Activated naive CD8-positive, alpha-beta T cell treated with anti-CD3 and anti-CD28 coated beads for 36 hours (primary cell): ENCODE measurements around the gene REPS2. TPM values are rescaled to one million over a fixed set of nuclear protein-coding genes. Genes with fewer than 3 reads are reported as not detected.

Source experiments
- DNase-seq: peaks from one replicate; pipeline ENCODE4 v3.0.0; 2021
- H3K27ac Mint-ChIP-seq: one replicate; pipeline ENCODE4 v1.8.0; 2022; ENCODE audit warnings: mild to moderate bottlenecking, moderate library complexity, mixed read lengths
- H3K27me3 Mint-ChIP-seq: one replicate; pipeline ENCODE4 v1.8.0; 2022; ENCODE audit warnings: mild to moderate bottlenecking, mixed read lengths
- H3K36me3 Mint-ChIP-seq: one replicate; pipeline ENCODE4 v1.8.0; 2021; ENCODE audit warnings: mild to moderate bottlenecking, mixed read lengths
- H3K4me1 Mint-ChIP-seq: one replicate; pipeline ENCODE4 v1.8.0; 2021; ENCODE audit warnings: mixed read lengths
- H3K4me3 Mint-ChIP-seq: one replicate; pipeline ENCODE4 v1.8.0; 2022; ENCODE audit warnings: mild to moderate bottlenecking, moderate library complexity, mixed read lengths
- H3K9me3 Mint-ChIP-seq: one replicate; pipeline ENCODE4 v1.8.0; 2022; ENCODE audit warnings: mixed read lengths
- total RNA-seq, 2 experiments: library from RNA; stranded (reverse); gene quantifications; one replicate each; pipeline ENCODE4 v1.2.3, GENCODE V29; 2021

REPS2 gene
- total RNA-seq, 2 experiments from 2014 or later = not detected

DNA sequence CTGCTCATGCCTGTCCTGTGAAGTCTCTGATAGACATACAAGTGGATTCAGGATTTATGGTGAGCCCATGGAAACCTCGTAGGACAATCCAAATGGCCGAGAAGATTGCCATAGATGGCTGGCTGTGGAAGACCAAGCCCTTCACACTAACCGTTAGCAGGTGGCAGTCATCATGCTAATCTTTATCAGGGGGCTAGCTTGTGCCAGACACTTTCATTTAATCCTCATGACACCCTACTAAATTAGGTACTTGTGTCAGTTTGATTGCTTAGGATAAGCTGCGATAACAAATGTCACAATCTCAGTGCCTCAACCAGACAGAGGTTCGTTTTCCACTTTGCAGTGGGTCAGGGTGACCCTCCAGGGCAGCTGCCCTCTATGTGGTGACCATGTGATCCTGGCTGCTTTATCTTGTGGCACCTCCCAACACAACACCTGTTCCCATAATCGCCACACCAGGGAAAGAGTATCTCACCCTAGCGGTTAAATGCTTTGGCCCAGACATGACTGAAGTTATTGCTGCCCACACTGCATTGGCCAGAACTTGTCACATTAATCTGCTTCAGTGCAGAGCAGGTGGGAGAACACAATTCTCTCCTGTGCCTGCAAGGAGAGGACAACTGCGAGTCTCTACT lies 60.8 kb downstream of the REPS2 start:
- no peaks in the 10 kb centered on the region for H3K9me3 Mint-ChIP-seq
- peak; percentile 2 for DNase-seq
- H3K27me3 Mint-ChIP-seq = no peaks in the 10 kb centered on the region
- H3K4me3 Mint-ChIP-seq = no peak overlapping the region
- H3K36me3 Mint-ChIP-seq = no peaks in the 10 kb centered on the region
- peaks cover 6% of the 10 kb centered on the region for H3K4me1 Mint-ChIP-seq
- no peak overlapping the region for H3K27ac Mint-ChIP-seq

DNA sequence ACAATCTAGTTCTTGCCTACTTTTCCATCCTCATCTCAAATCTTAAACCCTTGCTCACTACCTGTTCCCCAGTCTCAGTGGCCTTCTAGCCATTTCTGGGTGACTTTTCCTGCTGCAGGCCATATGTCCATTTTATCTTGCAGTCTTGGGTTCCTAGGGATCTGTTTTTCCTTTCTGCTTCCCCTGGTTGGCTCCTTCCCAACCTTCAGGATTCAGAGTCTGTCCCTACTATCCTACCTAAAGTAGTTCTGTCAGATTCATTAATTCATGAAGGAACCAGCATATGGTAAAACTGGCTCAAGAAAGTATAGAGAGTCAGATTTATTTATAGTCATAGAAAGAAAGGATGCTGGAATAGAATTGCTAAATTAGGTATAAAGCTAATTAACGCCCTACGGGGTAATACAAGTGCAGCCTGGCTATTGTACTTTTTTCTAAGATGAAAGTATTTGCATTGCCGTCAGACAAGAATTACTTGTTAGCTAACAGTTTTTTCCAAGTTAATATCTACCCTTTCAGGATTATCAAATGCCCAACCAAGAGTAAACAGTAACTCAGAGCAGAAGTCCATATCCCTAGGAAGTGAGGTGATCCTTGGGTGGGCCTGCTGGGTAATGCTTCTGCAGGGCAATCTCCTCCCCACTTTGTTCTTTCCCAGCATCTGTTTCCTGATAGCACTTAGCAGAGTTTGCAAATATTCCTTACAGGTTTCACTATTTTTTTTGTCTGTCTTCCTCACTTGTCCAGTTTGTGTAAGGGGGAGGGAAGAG lies 63.6 kb downstream of the REPS2 start:
- H3K4me1 Mint-ChIP-seq = no peaks in the 10 kb centered on the region
- no peaks in the 10 kb centered on the region for H3K9me3 Mint-ChIP-seq
- no peak for DNase-seq

DNA sequence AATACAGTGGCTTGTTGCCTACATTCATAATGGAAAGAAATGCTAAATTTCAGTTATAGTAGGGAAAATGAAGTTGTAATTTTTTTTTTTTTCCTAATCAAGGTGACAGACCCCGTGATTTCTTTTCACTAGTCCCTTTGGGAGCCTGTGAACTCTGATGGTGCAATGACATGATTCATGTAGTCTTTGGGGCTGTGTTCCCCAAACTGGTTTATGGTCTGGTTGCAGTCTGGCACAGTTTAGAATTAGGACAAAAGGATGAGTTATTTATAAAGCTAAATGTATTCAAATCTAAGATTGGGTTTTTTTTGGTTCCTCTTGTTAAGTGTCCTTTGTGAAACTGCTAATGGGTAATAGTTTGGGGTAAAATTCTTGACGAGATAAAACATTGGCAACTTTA lies 66.0 kb downstream of the REPS2 start:
- H3K36me3 Mint-ChIP-seq = no peaks in the 10 kb centered on the region
- no peaks in the 10 kb centered on the region for H3K9me3 Mint-ChIP-seq
- H3K4me3 Mint-ChIP-seq = no peak overlapping the region
- no peaks in the 10 kb centered on the region for H3K27me3 Mint-ChIP-seq
- no peak overlapping the region for H3K27ac Mint-ChIP-seq
- no peak for DNase-seq
- no peaks in the 10 kb centered on the region for H3K4me1 Mint-ChIP-seq

More for the DNA sequence above, 63.6 kb downstream of the REPS2 start:
- Mint-ChIP-seq H3K4me3 (no peak overlapping the region), H3K27me3 (no peaks in the 10 kb centered on the region), H3K36me3 (no peaks in the 10 kb centered on the region), H3K27ac (no peak overlapping the region)

DNA sequence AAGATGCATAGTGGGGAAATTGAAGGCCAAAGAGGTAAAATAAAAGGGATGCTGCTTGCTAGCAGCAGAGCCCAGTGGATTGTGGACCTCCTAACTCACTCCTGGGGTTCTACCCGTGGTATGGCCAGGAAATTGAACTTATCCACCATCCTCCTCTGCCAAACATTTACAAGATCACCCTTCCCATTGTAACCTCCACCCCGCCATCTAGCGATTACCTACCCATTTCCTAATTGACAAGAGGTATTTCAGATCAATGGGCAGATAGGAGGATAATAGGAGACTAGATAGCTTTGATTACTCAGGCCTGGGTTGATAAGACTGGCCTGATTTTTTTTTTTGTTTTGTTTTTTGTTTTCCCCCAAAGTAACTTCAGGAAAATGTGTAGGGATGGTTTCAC lies 67.8 kb downstream of the REPS2 start:
- H3K9me3 Mint-ChIP-seq = no peaks in the 10 kb centered on the region
- H3K4me3 Mint-ChIP-seq = no peak overlapping the region
- no peaks in the 10 kb centered on the region for H3K36me3 Mint-ChIP-seq

DNA sequence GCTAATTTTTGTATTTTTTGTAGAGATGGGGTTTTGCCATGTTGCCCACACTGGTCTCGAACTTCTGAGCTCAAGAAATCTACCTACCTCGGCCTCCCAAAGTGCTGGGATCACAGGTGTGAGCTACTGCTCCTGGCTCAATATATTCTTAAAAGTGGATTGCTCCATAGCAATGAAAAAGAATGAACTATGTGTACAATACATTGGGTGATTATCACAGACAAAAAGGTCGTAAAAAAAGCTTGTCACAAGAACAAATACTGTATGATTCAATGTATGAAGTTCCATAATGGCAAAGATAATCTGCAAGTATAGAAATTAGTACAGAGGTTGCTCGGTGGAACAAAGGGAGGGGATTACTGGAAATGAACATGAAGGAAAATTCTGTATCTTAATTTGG lies 70.7 kb downstream of the REPS2 start:
- H3K27ac Mint-ChIP-seq = no peak overlapping the region
- H3K36me3 Mint-ChIP-seq = no peaks in the 10 kb centered on the region
- no peaks in the 10 kb centered on the region for H3K4me1 Mint-ChIP-seq
- no peaks in the 10 kb centered on the region for H3K9me3 Mint-ChIP-seq
- no peak overlapping the region for H3K4me3 Mint-ChIP-seq
- no peak for DNase-seq
- no peaks in the 10 kb centered on the region for H3K27me3 Mint-ChIP-seq

More for the DNA sequence above, 67.8 kb downstream of the REPS2 start:
- H3K4me1 Mint-ChIP-seq = no peaks in the 10 kb centered on the region
- H3K27ac Mint-ChIP-seq = no peak overlapping the region
- DNase-seq = no peak
- no peaks in the 10 kb centered on the region for H3K27me3 Mint-ChIP-seq

DNA sequence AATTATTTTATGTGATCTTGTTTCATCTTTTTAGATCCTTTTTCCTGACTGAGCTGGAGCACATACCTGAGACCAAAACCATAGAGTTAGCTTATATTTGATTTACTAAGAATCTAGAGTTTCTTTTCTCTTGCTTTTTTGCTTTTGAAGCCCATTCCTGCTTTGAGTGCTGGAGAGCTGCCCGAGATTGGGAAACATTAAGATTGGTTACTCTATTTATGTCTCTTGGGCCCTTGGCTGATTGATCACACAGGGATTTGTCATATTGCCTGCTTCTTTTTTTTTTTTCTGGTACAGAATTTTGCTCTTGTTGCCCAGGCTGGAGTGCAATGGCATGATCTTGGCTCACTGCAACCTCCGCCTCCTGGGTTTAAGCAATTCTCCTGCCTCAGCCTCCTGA lies 73.9 kb downstream of the REPS2 start:
- no peaks in the 10 kb centered on the region for H3K4me1 Mint-ChIP-seq
- no peaks in the 10 kb centered on the region for H3K9me3 Mint-ChIP-seq

DNA sequence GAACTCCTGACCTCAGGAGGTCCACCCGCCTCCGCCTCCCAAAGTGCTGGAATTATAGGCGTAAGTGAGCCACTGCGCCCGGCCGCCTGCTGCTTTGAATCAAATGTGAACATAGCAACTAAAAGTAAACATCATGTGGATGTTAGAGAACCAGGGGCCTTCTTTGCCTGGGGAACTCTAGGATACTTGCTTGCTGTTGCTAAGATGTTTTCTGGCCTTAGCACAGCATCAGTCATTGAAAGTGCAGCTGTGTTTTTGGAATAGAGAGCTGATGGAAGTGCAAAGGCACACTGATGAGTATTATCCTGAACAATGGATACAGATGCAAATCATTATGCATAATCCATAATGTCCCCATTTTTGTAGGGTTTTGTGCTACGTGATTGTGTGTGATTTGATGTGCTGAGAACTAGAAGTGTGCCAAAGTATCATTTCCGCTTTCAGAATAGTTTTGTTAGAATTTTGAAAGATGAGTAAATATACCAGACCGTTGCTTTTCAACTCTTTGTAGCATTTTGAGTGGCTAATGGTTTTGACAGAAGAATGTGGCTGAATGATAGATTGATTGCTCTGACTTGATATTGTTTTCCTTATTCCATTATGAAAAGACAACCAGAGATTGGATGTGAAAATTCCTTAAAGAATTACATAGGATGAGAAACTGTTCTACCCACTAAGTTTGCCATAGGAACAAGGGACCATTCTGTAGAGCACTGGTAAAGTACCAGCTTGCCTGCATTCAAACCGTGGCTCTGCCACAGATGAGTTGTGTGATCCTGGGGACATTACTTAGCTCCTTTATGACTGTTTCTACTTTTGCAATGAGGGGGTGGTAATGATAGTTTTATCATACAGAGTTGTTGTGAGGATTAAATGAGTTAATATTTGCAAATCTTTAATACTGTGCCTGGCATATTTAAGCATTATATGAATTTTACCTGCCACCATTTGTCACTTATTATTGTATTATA lies 74.7 kb downstream of the REPS2 start:
- H3K36me3 Mint-ChIP-seq = no peaks in the 10 kb centered on the region
- no peak overlapping the region for H3K4me3 Mint-ChIP-seq
- H3K4me1 Mint-ChIP-seq = no peaks in the 10 kb centered on the region
- DNase-seq = no peak
- H3K27ac Mint-ChIP-seq = no peak overlapping the region
- H3K27me3 Mint-ChIP-seq = no peaks in the 10 kb centered on the region
- H3K9me3 Mint-ChIP-seq = no peaks in the 10 kb centered on the region

More for the DNA sequence above, 73.9 kb downstream of the REPS2 start:
- Mint-ChIP-seq H3K36me3 (no peaks in the 10 kb centered on the region), H3K4me3 (no peak overlapping the region), H3K27ac (no peak overlapping the region), H3K27me3 (no peaks in the 10 kb centered on the region)
- DNase-seq = no peak

DNA sequence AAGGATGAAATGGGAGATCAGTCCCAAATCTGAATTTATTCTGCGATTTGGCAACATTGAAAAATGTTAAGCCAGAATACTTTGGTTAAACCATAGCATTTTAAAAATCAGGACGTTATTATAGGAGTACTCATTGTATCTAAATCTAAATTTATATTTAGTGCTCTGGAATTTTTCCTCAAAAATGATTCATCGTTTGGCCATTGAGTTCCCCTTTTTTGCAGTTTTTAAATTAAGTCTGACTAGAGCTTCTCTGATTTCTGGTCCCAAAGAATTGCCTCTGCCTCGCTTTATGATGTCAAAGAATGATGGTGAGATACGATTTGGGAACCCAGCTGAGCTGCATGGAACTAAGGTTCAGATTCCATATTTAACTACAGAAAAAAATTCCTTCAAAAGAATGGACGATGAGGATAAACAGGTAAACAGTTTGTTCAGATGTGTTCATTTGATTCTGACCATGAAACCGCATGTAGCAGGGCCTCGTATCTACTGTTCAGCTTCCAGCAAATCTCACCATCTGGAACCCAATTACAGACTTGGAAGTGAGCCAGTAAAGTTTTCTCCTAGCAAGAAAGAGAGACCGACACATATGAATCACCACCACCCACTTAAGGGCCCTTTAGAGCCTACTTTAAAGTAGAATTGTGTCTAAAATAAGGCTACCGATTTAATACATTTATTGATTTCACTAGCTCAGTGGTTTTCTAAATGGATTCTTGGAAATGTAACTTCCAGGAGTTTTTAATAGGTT lies 75.6 kb downstream of the REPS2 start:
- no peaks in the 10 kb centered on the region for H3K36me3 Mint-ChIP-seq
- DNase-seq = no peak
- H3K27ac Mint-ChIP-seq = no peak overlapping the region
- no peak overlapping the region for H3K4me3 Mint-ChIP-seq
- H3K9me3 Mint-ChIP-seq = no peaks in the 10 kb centered on the region
- no peaks in the 10 kb centered on the region for H3K4me1 Mint-ChIP-seq
- H3K27me3 Mint-ChIP-seq = no peaks in the 10 kb centered on the region

DNA sequence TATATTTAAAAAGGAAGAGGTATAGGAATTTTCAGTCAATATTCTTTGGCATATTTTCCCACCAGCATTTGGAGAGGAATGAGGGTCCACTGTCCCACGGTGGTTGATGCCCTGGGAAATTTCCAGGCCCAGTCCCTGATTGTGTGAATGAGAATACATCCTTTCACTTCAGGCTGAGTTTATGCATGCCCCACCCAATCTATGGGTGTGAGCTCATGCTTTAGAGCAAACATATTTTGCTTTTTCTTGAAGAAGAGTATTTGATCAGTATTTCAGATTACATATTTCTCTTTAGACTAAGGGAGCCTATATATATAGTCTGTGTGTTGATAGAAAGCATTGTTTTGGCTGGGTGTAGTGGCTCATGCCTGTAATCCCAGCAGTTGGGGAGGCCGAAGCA lies 77.2 kb downstream of the REPS2 start:
- no peak for DNase-seq
- Mint-ChIP-seq H3K27me3 (no peaks in the 10 kb centered on the region), H3K27ac (no peak overlapping the region), H3K4me3 (no peak overlapping the region), H3K9me3 (no peaks in the 10 kb centered on the region), H3K36me3 (no peaks in the 10 kb centered on the region), H3K4me1 (no peaks in the 10 kb centered on the region)

DNA sequence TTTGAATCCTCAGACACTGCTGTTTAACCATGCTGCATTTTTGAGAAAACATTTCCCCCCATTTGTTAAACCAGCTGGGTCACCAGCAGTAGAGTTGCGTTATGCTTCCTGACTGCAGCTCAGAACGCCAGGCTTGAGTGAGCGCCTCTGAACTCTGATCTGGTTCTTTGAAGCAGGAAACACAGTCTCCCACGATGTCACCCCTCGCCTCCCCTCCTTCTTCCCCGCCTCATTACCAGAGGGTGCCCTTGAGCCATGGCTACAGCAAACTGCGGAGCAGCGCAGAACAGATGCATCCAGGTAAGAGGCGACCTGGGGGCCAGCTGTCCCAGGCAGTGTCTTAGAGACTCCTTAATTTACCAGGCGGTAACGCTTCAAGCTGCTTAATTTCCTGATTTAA lies 78.4 kb downstream of the REPS2 start:
- DNase-seq = no peak
- H3K27ac Mint-ChIP-seq = no peak overlapping the region
- H3K27me3 Mint-ChIP-seq = no peaks in the 10 kb centered on the region
- no peaks in the 10 kb centered on the region for H3K9me3 Mint-ChIP-seq
- no peaks in the 10 kb centered on the region for H3K4me1 Mint-ChIP-seq
- H3K36me3 Mint-ChIP-seq = no peaks in the 10 kb centered on the region
- H3K4me3 Mint-ChIP-seq = no peak overlapping the region

DNA sequence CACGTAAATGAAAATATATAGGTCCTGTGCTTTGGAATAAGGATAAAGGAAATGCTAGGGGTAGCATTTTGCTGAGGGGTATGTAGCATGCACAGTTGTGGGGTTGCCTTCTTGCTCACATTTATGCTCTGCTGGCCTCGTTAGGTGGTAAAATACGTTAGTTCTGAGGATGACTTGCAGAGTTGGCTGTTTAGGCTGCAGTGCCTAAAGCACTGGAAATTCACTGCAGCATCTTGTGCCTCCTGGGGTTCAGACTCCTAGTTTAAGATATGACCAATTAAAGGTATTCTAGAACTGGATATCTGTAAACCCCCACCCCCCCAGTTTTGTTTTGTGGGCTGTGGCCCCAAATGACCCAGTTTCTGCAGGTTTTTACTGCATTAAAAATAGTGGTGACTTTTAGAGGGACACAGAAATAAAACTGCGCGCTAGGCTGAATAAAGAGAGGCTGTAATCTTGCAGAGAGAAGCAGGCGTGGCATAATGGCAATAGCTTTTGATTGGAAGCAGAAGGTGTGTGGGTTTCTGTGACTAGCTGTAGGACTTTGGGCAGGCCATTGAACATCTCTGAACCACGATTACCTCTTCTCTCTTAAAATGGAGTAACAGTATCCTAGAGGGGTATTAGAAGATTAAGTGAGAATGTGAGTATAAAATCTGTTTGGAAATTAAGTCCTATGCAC lies 79.3 kb downstream of the REPS2 start:
- no peaks in the 10 kb centered on the region for H3K36me3 Mint-ChIP-seq
- H3K9me3 Mint-ChIP-seq = no peaks in the 10 kb centered on the region
- no peak overlapping the region for H3K4me3 Mint-ChIP-seq
- no peaks in the 10 kb centered on the region for H3K4me1 Mint-ChIP-seq
- no peaks in the 10 kb centered on the region for H3K27me3 Mint-ChIP-seq
- H3K27ac Mint-ChIP-seq = no peak overlapping the region
- no peak for DNase-seq

DNA sequence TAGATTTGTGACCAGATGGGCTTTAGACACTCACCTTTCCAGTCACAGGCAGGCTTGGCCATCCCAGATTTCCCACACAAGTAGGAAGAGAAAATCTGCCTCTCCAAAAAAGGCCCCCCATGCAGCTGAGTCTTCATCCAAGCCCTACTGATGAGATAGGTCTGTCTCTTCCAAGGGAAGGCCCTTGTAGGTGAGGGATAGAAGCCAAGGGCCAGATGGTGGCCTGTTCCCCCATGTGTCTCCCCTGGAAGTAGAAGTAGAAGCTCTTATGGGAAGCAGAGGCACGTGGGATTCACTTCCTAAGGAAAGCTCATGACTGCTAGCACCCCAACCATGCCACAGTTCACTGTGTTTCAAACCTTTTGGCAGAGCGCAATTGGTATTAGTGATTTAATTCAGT lies 81.5 kb downstream of the REPS2 start:
- H3K9me3 Mint-ChIP-seq = no peaks in the 10 kb centered on the region
- no peak overlapping the region for H3K27ac Mint-ChIP-seq
- no peaks in the 10 kb centered on the region for H3K4me1 Mint-ChIP-seq
- no peaks in the 10 kb centered on the region for H3K27me3 Mint-ChIP-seq
- no peak overlapping the region for H3K4me3 Mint-ChIP-seq
- DNase-seq = no peak
- H3K36me3 Mint-ChIP-seq = no peaks in the 10 kb centered on the region

DNA sequence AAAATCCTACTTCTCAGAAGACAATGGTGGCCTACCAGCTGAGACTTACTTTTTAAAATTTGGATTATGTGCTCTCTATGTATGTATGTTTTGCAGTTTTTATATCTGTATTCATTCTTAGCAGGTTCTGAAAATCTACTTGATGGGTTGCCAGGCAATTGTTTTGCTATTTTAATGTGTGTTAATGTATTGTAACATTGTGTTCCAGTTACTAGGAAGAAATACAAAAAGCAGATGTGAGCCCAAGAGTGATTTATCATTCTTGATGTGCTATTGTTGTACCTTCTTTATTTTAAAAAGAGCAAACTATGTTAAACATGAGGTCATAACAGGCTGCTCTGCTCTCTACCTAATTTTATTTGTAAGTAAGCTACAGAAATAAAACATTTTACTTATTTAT lies 81.9 kb downstream of the REPS2 start:
- H3K27me3 Mint-ChIP-seq = no peaks in the 10 kb centered on the region
- no peak for DNase-seq
- H3K4me1 Mint-ChIP-seq = no peaks in the 10 kb centered on the region
- H3K9me3 Mint-ChIP-seq = no peaks in the 10 kb centered on the region
- H3K27ac Mint-ChIP-seq = no peak overlapping the region
- H3K4me3 Mint-ChIP-seq = no peak overlapping the region
- no peaks in the 10 kb centered on the region for H3K36me3 Mint-ChIP-seq

DNA sequence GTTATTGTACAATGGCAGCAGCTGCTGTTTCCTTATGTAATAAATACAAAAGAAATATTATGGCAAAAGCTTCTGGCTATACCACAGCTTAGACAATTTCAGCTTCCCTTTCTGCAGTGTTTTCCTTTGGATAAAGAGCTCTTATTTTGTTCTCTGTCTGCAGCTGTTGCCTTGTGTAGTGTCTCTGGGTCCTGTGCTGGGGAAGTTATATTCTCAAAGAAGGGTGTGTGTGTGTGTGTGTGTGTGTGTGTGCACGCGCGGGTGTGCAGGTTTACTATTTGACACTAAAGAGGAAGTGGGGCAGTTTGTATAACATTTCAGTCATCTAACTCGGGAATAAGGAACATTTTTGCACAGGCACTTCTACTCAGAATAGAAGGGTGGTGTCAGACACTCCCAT lies 83.6 kb downstream of the REPS2 start:
- Mint-ChIP-seq H3K27me3 (no peaks in the 10 kb centered on the region), H3K4me1 (no peaks in the 10 kb centered on the region), H3K4me3 (no peak overlapping the region), H3K9me3 (no peaks in the 10 kb centered on the region), H3K36me3 (no peaks in the 10 kb centered on the region), H3K27ac (no peak overlapping the region)
- no peak for DNase-seq
